Activated CD8-positive, alpha-beta T cell treated with anti-CD3 and anti-CD28 coated beads for 36 hours (primary cell): ENCODE data around the gene ALPI. TPM values are rescaled to one million over a fixed set of nuclear protein-coding genes. Genes with fewer than 3 reads are reported as not detected.

Experiments used
- ATAC-seq: fragments of 200-7000 bp; cut with Tn5 transposase; one replicate; pipeline ENCODE4 v1.10.0; 2021; ENCODE audit warnings: mild to moderate bottlenecking, moderate library complexity
- CTCF ChIA-PET: fragments of 350-600 bp; sonication (Branson Sonifier 250); formaldehyde crosslinking; loops from one replicate; lab custom pipeline; 2021; ENCODE audit warnings: antibody characterized with exemption; lab: Charles Lee
- POLR2A ChIA-PET: fragments of 350-600 bp; sonication (Branson Sonifier 250); formaldehyde crosslinking; loops from one replicate; lab custom pipeline; 2021; ENCODE audit warnings: antibody characterized with exemption; lab: Charles Lee
- DNase-seq: peaks from one replicate; pipeline ENCODE4 v3.0.0-alpha.2; 2020
- H3K27ac Mint-ChIP-seq: one replicate; pipeline ENCODE4 v1.8.0; 2021; ENCODE audit warnings: mild to moderate bottlenecking, mixed read lengths
- H3K27me3 Mint-ChIP-seq: one replicate; pipeline ENCODE4 v1.8.0; 2021; ENCODE audit warnings: mixed read lengths
- H3K36me3 Mint-ChIP-seq: one replicate; pipeline ENCODE4 v1.8.0; 2021; ENCODE audit warnings: low read depth, mixed read lengths
- H3K4me1 Mint-ChIP-seq: one replicate; pipeline ENCODE4 v1.8.0; 2021; ENCODE audit warnings: low read depth, mixed read lengths
- H3K4me3 Mint-ChIP-seq: one replicate; pipeline ENCODE4 v1.8.0; 2021; ENCODE audit warnings: mild to moderate bottlenecking, moderate library complexity, mixed read lengths
- H3K9me3 Mint-ChIP-seq: one replicate; pipeline ENCODE4 v1.8.0; 2021; ENCODE audit warnings: mixed read lengths
- intact Hi-C: fragments of 100-400 bp; cut with micrococcal nuclease; formaldehyde crosslinking; loops from one replicate; pipeline ENCODE4 v1.10.0; 2022
- total RNA-seq, 2 experiments: library from RNA; stranded (reverse); gene quantifications; one replicate each; pipeline ENCODE4 v1.2.3, GENCODE V29; 2021
- TF ChIP-seq, protein P1 (sequence below): fragments of 200-600 bp; IDR thresholded peaks from one replicate; pipeline ENCODE4 v1.8.0; 2022; ENCODE audit warnings: antibody characterized with exemption, mild to moderate bottlenecking

The ALPI gene
- total RNA-seq, 2 experiments from 2014 or later, result not detected

DNA sequence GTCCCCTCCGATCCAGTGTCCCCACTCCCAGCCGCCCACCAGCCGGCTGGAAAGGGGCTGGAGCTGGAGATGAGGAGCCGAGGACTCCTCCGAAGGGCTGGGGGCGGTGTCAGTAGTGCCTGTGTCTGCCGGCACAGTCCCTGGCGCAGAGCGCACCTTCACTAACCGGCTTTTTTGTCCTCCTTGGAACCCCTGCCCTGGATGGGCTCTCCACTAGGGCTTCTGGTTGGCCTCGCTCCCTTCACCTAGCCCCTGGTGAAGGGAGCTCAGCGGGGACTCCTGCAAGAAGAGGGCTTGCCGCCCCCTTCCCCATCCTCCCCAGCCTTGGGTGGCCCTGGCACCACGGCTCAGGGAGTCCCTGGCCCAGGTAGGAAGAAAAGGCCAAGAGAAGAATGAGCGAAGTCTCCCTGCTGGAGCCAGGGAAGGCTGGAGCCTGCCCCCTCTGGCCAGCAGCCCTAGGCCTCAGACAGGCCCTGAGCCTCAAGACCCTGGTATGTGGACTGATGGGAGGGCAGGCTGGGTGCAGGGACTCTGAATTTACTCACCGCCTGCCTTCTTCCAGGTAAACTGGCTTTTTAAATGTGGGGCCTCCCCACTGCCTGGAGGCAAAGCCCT lies 32.3 kb downstream of the ALPI start:
- TF ChIP-seq, protein P1, sequence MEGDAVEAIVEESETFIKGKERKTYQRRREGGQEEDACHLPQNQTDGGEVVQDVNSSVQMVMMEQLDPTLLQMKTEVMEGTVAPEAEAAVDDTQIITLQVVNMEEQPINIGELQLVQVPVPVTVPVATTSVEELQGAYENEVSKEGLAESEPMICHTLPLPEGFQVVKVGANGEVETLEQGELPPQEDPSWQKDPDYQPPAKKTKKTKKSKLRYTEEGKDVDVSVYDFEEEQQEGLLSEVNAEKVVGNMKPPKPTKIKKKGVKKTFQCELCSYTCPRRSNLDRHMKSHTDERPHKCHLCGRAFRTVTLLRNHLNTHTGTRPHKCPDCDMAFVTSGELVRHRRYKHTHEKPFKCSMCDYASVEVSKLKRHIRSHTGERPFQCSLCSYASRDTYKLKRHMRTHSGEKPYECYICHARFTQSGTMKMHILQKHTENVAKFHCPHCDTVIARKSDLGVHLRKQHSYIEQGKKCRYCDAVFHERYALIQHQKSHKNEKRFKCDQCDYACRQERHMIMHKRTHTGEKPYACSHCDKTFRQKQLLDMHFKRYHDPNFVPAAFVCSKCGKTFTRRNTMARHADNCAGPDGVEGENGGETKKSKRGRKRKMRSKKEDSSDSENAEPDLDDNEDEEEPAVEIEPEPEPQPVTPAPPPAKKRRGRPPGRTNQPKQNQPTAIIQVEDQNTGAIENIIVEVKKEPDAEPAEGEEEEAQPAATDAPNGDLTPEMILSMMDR, result no peak
- POLR2A ChIA-PET, result no interaction called here
- no peaks in the 10 kb centered on the region for H3K9me3 Mint-ChIP-seq
- intact Hi-C loops, result no loop called here
- no peaks in the 10 kb centered on the region for H3K36me3 Mint-ChIP-seq
- peaks cover 5% of the 10 kb centered on the region for H3K4me1 Mint-ChIP-seq
- no peak for ATAC-seq
- H3K4me3 Mint-ChIP-seq, result no peak overlapping the region
- DNase-seq, result no peak
- H3K27me3 Mint-ChIP-seq, result peaks cover 37% of the 10 kb centered on the region
- no peak overlapping the region for H3K27ac Mint-ChIP-seq
- CTCF ChIA-PET, result no interaction called here

DNA sequence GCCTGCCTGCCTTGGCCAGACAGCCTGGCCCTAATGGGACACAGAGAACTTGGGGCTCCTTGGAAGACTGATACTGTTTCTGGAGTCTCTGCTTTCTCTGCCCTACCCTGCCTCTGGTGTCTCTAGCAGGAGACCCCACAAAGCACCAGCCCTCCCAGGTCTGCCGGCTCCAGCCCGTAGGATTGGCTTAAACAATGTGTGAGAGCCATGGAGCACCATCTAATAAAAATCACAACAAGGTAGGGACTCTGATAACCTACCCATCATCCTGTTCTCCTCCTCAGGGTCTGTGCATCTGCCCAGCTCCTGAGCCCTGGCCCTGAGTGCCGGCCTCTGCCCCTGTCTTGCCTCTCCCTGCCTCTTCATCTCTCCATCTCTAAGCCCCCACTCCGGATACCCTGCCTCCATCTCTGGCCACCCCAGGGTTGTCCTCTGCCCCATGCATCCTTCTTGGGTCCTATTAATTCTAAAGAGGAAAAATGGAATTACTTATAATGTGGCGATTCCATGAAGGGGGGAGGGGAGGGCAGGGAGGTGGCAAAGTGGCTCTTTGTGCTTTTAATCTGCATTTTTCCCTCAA lies 32.9 kb downstream of the ALPI start:
- H3K36me3 Mint-ChIP-seq, result no peaks in the 10 kb centered on the region
- ATAC-seq, result no peak
- H3K27me3 Mint-ChIP-seq, result peaks cover 37% of the 10 kb centered on the region
- no peaks in the 10 kb centered on the region for H3K9me3 Mint-ChIP-seq
- peaks cover 5% of the 10 kb centered on the region for H3K4me1 Mint-ChIP-seq
- DNase-seq, result no peak
- intact Hi-C loops, result no loop called here
- ChIA-PET POLR2A (no interaction called here), CTCF (no interaction called here)
- no peak overlapping the region for H3K27ac Mint-ChIP-seq
- TF ChIP-seq, protein P1, result no peak
- H3K4me3 Mint-ChIP-seq, result no peak overlapping the region

DNA sequence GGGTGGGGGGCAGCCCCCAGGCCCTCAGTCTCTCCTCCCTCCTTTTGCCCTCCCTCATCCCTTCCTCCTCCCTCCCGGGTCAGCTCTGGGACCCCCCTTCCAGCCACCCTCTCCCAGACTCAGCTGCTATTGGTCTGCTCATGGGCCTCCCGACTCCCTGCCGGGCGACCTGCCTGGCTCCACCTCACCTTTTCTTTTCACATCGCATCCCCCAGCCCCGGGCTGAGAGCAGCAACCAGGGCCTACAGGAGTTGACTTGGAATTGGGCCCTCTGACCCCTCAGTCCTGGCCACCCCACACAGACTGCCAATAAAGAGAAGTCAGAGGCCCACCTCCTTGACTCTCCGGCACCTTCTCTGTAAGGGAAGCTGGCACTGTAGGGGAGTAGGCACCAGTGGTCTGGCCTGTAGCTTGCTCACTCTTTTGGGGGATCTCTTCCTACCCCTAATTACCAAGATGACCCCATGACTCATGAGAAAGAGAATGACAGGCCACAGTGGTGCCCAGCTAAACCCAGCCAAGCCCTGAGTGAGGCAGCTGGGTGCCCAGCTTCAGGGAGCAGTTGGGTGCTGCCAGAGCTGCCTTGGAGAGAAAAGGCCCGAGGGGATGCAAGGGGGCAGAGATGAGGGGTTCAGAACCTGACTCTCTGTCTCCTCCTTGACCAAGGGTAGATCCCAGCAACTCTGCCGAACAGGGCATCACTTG lies 33.7 kb downstream of the ALPI start:
- Mint-ChIP-seq H3K4me3 (no peak overlapping the region), H3K36me3 (no peaks in the 10 kb centered on the region), H3K27me3 (peaks cover 31% of the 10 kb centered on the region), H3K9me3 (no peaks in the 10 kb centered on the region), H3K4me1 (peaks cover 5% of the 10 kb centered on the region), H3K27ac (no peak overlapping the region)
- ChIA-PET POLR2A (no interaction called here), CTCF (interaction anchor here (0.6 to 1.2 kb wide), 2 partner anchors 43 to 77 kb away, joined by 3 read pairs; no protein-coding TSS in a partner anchor)
- intact Hi-C loops, result no loop called here
- DNase-seq (no peak), ATAC-seq (no peak)
- TF ChIP-seq, protein P1, result no peak

DNA sequence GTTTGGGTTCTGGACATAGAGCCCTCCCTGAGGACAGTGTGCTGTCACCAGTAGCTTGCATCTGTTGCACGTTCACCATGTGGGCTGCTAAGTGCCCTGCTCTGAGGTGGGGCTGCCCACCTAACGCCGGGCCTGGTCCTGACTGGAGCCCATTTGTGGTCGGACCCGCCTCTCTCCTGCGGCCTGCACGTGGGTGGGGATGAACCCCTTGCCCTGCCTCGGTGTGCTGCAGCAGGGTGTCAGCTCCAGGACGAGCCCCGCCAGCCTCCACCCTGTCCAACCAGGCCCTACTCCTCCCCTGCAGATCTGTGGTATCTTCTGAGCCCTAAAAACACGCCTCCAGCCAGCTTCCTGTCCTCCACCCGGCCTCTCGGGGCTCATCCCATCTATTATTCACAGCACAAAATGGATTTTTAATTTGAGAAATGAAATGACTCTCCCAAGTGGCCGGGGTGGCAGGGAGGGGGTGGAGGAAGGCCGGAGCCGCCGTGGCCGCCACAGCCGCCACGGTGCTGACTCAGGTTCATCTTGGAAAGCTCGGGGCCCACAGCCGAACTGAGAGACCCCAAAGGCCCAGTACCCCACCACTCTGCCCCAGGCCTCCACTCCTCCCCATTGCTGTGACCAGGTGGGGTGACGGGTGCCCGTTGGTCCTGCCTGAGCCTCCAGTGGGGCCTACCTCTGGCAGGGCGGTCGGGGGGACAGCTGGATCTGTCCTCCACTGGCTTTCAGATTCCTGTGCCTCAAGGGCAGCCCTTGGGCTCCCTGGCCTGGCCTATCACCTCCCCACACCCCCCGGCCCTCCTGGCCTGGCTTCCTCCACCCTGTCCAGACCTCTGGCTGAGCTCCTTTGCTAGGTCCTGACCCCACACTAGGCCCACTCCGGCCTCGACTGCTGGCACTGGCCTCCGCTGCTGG lies 34.5 kb downstream of the ALPI start:
- TF ChIP-seq, protein P1, result no peak
- H3K36me3 Mint-ChIP-seq, result no peaks in the 10 kb centered on the region
- POLR2A ChIA-PET, result no interaction called here
- H3K4me1 Mint-ChIP-seq, result peaks cover under 1% of the 10 kb centered on the region
- CTCF ChIA-PET, result interaction anchor here (1.2 kb wide), 1 partner anchor 43 kb away, joined by 3 read pairs; no protein-coding TSS in a partner anchor
- H3K27me3 Mint-ChIP-seq, result peaks cover 23% of the 10 kb centered on the region
- DNase-seq (no peak), ATAC-seq (no peak)
- H3K9me3 Mint-ChIP-seq, result no peaks in the 10 kb centered on the region
- no peak overlapping the region for H3K27ac Mint-ChIP-seq
- no peak overlapping the region for H3K4me3 Mint-ChIP-seq
- intact Hi-C loops, result no loop called here
